PC-3 (cell line): Measurements from ENCODE around the gene TSEN54.

Source experiments
- EZH2phosphoT487 ChIP-seq: fragments of 300-600 bp; sonication (generic); IDR thresholded peaks from 2 replicates; pipeline ENCODE4 v1.6.1; 2018; ENCODE audit warnings: mild to moderate bottlenecking, antibody characterized with exemption, low read length, borderline replicate concordance
- TF ChIP-seq, protein P1 (sequence below): fragments of 300-600 bp; sonication (generic); conservative IDR thresholded peaks from 2 replicates; pipeline ENCODE4 v1.5.1; 2017; ENCODE audit warnings: antibody characterized with exemption, low read depth, mild to moderate bottlenecking, low read length

- TF ChIP-seq, protein P1, sequence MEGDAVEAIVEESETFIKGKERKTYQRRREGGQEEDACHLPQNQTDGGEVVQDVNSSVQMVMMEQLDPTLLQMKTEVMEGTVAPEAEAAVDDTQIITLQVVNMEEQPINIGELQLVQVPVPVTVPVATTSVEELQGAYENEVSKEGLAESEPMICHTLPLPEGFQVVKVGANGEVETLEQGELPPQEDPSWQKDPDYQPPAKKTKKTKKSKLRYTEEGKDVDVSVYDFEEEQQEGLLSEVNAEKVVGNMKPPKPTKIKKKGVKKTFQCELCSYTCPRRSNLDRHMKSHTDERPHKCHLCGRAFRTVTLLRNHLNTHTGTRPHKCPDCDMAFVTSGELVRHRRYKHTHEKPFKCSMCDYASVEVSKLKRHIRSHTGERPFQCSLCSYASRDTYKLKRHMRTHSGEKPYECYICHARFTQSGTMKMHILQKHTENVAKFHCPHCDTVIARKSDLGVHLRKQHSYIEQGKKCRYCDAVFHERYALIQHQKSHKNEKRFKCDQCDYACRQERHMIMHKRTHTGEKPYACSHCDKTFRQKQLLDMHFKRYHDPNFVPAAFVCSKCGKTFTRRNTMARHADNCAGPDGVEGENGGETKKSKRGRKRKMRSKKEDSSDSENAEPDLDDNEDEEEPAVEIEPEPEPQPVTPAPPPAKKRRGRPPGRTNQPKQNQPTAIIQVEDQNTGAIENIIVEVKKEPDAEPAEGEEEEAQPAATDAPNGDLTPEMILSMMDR, result no peak
- TF ChIP-seq EZH2phosphoT487, result no peak
Measured at GRCh38 chr17:75502721-75503329, 13.5 kb upstream of the TSEN54 start.
